Stimulated activated naive CD8-positive, alpha-beta T cell treated with anti-CD3 and anti-CD28 coated beads, Interleukin-15, Interleukin-2, amounts not matched to agents 100 U/mL and 50 U/mL, for 24 hours (primary cell): ENCODE data around the gene VEZT.
"Not testable (repeated sequence)": the region's sequence is repeated elsewhere in the genome, so short reads cannot be mapped to it uniquely, and the experiment has no call there.

ENCODE experiments used
- ATAC-seq: fragments of 150-1000 bp; cut with Tn5 transposase; one replicate; pipeline ENCODE4 v1.10.0; 2021
- DNase-seq: peaks from one replicate; pipeline ENCODE4 v3.0.0; 2021

VEZT gene

DNA sequence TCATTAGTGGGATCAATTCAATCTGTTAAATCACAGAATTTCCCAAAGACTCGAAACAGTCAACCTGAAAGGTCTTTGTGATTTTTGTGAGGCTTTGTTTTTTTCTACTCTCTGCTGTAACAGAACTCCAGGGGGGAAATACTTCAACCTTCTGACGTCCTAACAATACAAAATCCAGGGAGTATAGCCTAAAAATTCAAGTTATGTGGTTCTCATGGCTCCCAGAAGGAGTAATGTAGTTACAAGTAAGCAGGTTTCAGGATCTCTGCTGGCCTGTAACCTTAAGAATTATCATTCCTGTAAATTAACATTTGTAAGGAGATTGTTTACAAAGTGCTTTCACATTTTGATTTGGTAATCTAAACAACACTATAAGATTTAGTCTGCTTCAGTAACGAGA lies 39.9 kb downstream of the VEZT start:
- no peak for DNase-seq
- no peak for ATAC-seq

DNA sequence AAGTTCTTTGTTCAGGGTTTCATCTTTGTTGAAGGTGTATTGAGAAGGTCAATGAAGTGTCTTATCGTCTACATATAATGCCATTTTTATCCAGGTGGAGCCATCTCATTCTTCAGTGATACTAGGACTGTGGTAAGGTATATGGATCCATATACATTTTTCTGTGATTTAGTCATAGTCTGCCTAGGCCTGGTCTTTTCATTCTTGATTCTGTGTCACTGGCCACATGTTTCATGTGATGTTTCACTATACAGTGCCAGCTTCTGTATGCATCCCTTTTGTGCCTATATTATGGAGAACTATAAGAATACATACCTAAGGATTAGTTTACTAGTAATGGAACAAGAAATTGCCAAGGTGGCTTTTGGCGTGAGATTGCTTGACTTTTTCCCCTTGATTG lies 40.5 kb downstream of the VEZT start:
- ATAC-seq (no peak), DNase-seq (no peak)

- DNase-seq, result no peak
- no peak for ATAC-seq
These were observed 41.2 kb downstream of the VEZT start for GRCh38 chr12:95258803-95259202.

- no peak for ATAC-seq
- DNase-seq, result no peak
These were observed 41.8 kb downstream of the VEZT start for GRCh38 chr12:95259368-95259767.

DNA sequence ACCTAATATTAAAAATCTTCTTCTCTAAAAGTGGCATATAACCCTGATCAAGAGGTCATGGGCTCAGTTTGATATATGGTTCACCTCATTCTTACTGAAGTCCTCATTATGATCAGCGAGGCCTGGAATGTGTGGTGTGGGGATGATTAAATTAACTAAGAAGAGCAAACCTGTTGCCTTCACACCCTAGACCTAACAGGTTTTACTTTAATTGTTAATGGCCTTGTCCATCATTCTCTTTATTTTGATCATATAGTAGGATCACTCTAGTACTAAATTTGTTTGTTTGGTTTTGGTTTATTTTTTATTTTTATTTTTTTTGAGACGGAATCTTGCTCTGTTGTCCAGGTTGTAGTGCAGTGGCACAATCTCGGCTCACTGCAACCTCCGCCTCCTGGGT lies 43.5 kb downstream of the VEZT start:
- ATAC-seq (no peak), DNase-seq (no peak)

DNA sequence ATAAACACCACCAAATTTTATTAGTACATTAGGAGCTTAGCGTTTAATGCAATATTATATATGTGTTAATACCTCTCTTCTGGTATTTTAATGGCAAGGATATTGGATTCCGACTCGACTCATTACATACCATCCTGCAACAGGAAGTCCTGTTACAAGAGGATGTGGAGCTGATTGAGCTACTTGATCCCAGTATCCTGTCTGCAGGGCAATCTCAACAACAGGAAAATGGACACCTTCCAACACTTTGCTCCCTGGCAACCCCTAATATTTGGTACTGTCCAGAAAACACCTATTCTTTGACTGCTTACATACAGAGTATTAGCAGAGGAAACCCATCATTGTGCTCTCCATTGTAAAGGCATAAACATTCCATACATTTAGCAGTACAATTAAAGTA lies 45.2 kb downstream of the VEZT start:
- ATAC-seq (no peak), DNase-seq (no peak)

DNA sequence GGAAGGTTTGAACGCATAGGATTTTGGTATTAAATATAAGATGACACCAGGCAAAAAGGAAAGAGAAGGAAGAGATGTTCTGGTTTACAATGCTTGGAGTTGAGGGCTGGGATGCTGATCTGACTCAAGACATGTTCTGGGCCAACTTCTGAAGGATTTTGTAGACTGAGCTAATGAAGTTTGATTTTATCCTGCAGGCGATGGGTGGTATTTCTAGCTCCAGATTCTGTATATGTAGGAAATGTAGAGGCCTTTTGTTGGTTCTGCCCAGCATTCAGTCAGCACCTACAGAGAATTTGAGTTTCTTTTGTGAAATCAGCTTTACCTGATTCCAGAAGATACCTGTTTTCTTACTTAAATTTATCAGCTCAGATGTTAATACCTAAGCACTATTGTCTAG lies 48.2 kb downstream of the VEZT start:
- ATAC-seq, result no peak
- DNase-seq, result no peak

DNA sequence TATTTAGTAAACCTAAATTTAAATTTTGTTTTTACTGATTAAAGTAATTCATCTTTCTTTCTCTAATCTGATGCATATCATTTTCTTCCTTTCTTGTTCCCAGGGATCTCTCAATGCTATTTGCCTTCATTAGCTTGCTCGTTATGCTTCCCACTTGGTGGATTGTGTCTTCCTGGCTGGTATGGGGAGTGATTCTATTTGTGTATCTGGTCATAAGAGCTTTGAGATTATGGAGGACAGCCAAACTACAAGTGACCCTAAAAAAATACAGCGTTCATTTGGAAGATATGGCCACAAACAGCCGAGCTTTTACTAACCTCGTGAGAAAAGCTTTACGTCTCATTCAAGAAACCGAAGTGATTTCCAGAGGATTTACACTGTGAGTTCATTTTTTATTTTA lies 48.6 kb downstream of the VEZT start:
- ATAC-seq, result no peak
- no peak for DNase-seq

DNA sequence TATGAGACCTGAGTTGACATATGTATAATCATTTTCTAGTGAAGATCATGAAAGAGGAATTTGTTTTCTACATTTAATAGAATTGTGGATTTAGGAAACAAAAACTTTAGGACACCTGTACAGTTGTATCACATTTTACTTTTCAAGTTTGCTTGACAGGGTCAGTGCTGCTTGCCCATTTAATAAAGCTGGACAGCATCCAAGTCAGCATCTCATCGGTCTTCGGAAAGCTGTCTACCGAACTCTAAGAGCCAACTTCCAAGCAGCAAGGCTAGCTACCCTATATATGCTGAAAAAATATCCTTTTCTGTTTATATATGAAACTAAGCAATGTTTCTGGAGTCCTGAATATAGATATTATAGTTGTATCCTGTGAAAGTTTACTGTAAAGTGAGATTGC lies 52.3 kb downstream of the VEZT start:
- no peak for ATAC-seq
- DNase-seq, result no peak

- DNase-seq, result no peak
- ATAC-seq, result no peak
These were observed 53.9 kb downstream of the VEZT start for GRCh38 chr12:95271465-95271864.

DNA sequence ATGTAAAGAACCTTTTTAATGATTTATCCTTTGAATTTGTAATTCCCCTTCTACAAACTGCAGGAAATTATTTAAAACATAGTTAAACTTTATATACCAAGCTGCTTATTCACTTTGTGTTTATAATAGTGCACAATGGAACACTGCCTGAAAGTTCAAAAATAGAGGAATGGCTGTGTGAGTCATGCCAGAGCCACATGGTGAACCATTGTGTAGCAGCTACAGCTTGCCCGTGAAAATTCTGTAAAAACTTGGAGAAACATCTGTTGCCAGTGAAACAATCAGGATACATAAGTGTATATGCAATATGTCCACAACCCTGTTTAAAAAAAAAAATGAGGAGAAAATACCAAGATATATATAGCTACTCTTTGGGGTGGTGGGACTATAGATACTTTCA lies 59.5 kb downstream of the VEZT start:
- ATAC-seq (no peak), DNase-seq (no peak)

- ATAC-seq (no peak), DNase-seq (no peak)
These were observed 62.2 kb downstream of the VEZT start for GRCh38 chr12:95279856-95280255.

DNA sequence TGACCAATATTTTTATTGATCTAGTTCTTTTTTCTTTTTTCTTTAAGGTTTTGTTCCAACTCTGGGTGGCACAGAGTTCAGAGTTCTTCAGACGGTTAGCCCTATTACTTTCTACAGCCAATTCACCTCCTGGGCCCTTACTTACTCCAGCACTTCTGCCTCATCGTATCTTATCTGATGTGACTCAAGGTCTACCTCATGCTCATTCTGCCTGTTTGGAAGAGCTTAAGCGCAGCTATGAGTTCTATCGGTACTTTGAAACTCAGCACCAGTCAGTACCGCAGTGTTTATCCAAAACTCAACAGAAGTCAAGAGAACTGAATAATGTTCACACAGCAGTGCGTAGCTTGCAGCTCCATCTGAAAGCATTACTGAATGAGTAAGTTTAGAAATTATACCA lies 64.7 kb downstream of the VEZT start:
- no peak for ATAC-seq
- DNase-seq, result no peak

DNA sequence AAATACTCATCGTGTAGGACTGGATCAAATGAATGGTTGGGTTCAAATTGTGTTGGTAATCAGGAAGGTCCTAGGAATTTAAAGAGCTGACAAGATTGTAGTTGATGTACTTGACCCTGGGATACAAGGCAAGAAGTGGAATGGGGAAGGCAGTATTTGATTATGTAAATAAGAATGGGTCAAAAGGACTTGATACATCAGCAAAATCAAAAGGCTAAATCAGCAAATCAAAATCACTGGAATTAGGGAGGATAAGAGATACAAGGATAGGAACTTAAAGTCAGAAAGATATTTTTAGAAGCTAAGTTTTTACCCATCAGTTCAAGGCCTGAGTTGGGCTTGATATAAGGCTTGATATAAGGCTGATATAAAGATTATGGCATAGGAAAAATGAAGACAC lies 65.8 kb downstream of the VEZT start:
- no peak for ATAC-seq
- no peak for DNase-seq

DNA sequence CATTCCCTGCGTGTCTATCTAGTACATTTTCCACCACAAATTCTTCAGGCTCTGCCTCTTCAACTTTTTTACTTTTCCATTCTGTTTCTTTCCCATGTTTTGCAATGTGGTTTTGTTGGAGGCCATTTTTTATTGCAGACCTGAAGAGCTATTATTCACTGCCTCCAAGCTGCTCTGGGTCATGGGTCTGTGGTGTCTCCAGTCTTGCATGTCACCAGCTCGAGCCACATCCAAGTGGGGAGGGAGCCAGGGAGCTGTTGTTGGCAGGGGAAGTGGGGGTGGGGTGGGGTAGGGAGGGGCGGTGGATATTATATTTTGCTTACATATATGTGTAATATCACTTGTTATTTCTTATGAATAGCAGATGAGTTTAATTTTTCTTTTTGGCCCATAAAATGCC lies 69.1 kb downstream of the VEZT start:
- ATAC-seq (no peak), DNase-seq (no peak)

GRCh38 chr12:95291501-95291900 lies 73.9 kb downstream of the VEZT start:
- ATAC-seq, result no peak
- DNase-seq, result no peak

DNA sequence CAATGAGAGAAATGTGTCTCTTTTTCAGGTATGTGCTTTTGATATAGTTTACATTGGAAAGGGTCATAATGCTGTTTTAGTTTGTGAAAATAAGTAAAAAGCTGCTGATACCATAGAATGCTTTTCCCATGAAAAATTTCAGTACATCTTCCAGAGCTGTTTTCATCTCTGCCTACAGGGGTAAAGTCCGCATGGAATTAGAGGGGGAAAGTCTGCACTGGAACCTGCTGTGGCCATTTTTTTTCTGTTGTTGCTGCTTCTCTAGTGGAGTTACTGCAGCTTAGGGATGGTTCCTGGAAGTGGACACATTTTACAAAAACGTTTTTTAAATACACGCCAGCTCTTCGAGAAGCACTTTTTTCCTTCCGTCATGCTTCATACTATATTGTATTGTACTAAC lies 81.3 kb downstream of the VEZT start:
- DNase-seq, result no peak
- no peak for ATAC-seq

- DNase-seq (no peak), ATAC-seq (no peak)
These were observed 82.7 kb downstream of the VEZT start for GRCh38 chr12:95300286-95300685.

DNA sequence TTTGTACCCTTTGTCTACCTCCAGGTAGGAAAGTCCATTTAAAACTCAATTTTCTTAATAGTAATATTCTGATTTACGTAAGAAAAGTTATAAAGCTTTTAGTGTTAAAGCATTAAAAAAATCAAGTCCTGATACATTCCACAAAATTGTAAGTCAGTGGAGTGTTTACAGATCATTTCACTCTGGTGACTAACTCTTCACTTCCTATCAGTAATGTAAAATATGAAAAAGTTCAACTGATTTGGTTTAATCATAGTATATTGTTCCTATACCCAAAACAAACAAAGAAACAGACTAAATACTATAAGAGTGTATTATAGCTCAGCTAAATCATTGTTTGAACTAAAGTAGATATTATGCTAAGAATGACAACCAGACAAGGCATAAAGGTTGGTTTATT lies 85.9 kb downstream of the VEZT start:
- no peak for ATAC-seq
- DNase-seq, result no peak

- no peak for DNase-seq
- ATAC-seq, result no peak
These were observed 87.1 kb downstream of the VEZT start for GRCh38 chr12:95304673-95305198.

DNA sequence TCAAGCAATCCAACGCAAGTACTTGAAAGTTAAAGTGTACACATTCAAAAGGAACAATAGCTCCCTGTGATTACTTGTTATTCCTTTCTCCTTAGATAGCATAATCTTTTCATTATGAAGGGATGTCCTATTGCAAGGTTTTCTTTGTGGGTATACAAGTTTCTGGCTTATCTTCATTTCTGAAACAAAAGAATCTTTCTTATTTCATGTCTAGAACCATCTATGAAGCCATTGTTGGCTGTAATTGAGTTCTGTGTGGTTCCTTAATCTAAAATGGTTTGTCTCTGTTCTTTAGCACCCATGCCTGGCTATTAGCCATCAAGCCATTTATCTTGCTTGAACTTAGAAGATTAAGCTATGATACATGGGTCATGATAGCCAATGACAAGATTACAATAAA lies 95.0 kb downstream of the VEZT start:
- ATAC-seq (no peak), DNase-seq (no peak)

DNA sequence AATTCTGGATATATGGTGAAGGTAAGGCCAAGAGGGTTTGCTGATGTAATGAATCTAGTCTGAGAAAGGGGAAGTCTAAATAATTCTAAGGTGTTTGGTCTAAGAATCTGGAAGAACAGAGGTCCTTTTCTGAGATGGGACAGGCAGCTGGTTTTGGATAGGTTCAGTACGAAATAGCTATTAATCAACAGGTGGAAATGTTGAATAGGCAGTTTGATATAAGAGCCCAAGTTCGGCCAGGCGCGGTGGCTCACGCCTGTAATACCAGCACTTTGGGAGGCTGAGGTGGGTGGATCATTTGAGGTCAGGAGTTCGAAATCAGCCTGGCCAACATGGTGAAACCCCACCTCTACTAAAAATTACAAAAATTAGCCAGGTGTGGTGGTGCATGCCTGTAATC lies 97.1 kb downstream of the VEZT start:
- ATAC-seq, DNase-seq: not testable (repeated sequence)

- ATAC-seq, result no peak
These were observed 99.2 kb downstream of the VEZT start for GRCh38 chr12:95316798-95317197.

DNA sequence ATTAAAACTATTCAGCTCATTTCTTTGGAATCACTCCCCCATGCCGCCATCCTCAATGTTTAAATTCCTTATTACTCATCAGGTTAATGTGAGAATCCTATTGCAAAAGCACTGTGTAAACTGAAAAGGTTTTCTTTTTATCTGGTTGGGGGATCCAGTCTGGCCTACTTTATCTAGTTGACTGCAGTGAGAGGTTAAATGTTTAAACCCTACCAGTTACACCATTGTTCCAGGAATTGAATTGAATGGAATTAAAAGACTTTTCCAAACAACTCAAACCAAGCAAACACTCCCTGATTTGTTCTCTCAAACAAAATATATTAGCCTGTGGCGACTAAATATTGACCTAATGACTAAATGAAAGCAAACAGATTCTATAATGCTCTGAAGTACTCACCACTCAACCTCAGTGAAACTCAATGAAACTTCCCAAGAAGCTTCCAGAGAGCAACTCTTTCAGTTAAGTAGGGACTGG lies 100.5 kb downstream of the VEZT start:
- ATAC-seq, result no peak
- no peak for DNase-seq

More at GRCh38 chr12:95316798-95317197, 99.2 kb downstream of the VEZT start:
- DNase-seq, result no peak

DNA sequence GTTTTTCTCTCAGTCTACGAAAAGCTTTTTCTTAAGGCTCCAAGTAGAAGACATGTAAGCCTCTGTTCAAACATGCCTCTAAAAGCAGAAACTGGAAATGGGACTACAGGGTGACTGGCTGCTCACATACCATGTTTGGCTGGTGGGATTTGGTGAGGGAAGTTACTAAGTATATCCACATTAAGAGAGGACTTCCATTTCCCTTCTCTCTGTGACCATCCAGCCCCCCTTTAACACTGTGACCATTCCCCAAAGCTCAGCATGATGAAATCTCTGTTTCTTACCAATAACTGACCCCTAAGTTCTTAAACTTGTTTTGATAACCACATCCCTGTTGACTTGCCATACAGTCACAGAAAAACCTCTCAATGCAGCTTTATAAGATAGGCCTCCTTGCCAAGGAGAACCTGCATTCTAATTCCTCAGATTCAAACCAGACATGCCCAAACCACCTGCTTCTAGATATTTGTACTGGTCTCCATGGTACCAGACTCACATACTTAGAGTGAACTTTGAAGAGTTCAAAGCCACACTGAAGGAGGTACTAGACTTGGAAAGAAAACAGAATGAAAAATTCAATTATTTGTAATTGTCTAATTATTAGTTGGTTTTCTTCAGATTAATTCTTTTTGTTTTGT lies 102.2 kb downstream of the VEZT start:
- ATAC-seq, result no peak
- no peak for DNase-seq
